K562 (cell line): Measurements from ENCODE around the gene MEOX1. TPM values are rescaled to one million over a fixed set of nuclear protein-coding genes. Genes with fewer than 3 reads are reported as not detected.

ENCODE experiments used
- ATAC-seq: fragments of 200-7000 bp; cut with Tn5 transposase; 3 replicates; pipeline ENCODE4 v1.9.1; 2020; ENCODE audit warnings: moderate library complexity
- BruUV-seq: library from RNA; stranded (reverse); fragments of 400-500 nt; replicated peaks from 2 replicates; lab custom pipeline; 2021; lab: Mats Ljungman, UMichigan
- CTCF ChIA-PET: fragments of 300-600 bp; formaldehyde crosslinking; extraction: SDS; loops from one replicate; lab custom pipeline; 2021; ENCODE audit warnings: low intra/inter-chr PET ratio; lab: Yijun Ruan, JAX
- POLR2A ChIA-PET: fragments of 300-600, 350-650 bp; sonication (Branson Sonifier 250); formaldehyde crosslinking; extraction: SDS; loops from one replicate; lab custom pipeline; 2021; ENCODE audit warnings: antibody characterized with exemption, inconsistent platforms; lab: Yijun Ruan, JAX
- DNase-seq, 4 experiments: peaks; one replicate each; pipeline versions ENCODE4 v3.0.0 to v3.0.0-alpha.2; 2011 to 2018; ENCODE audit warnings: low spot score in 3 of 4, mixed read lengths in 3 of 4; ENCODE audit errors: extremely low read depth in 1 of 4
- FAIRE-seq: peaks from 2 replicates; lab custom pipeline; 2011; peaks lifted over from hg19 to GRCh38; lab: Jason Lieb, UNC
- H2AFZ ChIP-seq: 2 replicates; pipeline ENCODE4 v1.6.0; 2011; ENCODE audit warnings: low read depth, low read length, control low read depth, inconsistent platforms
- H3K27ac ChIP-seq: fragments of 200-600 bp; 3 replicates; pipeline ENCODE4 v1.8.0; 2011; ENCODE audit warnings: low read depth, mild to moderate bottlenecking, control low read depth, inconsistent platforms, low read length, moderate library complexity, mixed read lengths; ENCODE audit errors: extremely low read depth
- H3K27me3 ChIP-seq, 2 experiments: fragments of 300-600 bp in 1 of 2; 2 replicates in 1 of 2; 3 replicates in 1 of 2; pipeline versions ENCODE4 v1.6.0 to v1.8.0; 2011; ENCODE audit warnings: inconsistent platforms in 2 of 2, low read length in 2 of 2, mild to moderate bottlenecking in 1 of 2, mixed read lengths in 1 of 2, moderate library complexity in 1 of 2; ENCODE audit not compliant: control insufficient read depth in 2 of 2, insufficient read depth in 2 of 2
- H3K36me3 ChIP-seq: fragments of 300-600 bp; 3 replicates; pipeline ENCODE4 v1.8.0; 2011; ENCODE audit warnings: mild to moderate bottlenecking, low read length, inconsistent platforms; ENCODE audit not compliant: control insufficient read depth, insufficient read depth
- H3K4me1 ChIP-seq, 2 experiments: fragments of 200-600 bp in 1 of 2; replicated peaks in 1 of 2; 2 replicates in 1 of 2; 3 replicates in 1 of 2; pipeline versions ENCODE4 v1.5.1 to v1.8.0; 2011; ENCODE audit warnings: inconsistent platforms in 2 of 2, low read length in 2 of 2, mild to moderate bottlenecking in 1 of 2, mixed read lengths in 1 of 2, moderate library complexity in 1 of 2; ENCODE audit not compliant: control insufficient read depth in 2 of 2, insufficient read depth in 2 of 2
- H3K4me2 ChIP-seq: 2 replicates; pipeline ENCODE4 v1.6.1; 2011; ENCODE audit warnings: low read length, control low read depth, inconsistent platforms, mixed read lengths; ENCODE audit not compliant: insufficient read depth
- H3K4me3 ChIP-seq: fragments of 200-600 bp; sonication (generic), shearing (Covaris generic); 2 replicates; pipeline ENCODE4 v1.5.1; 2016; ENCODE audit warnings: control low read depth, inconsistent platforms
- H3K79me2 ChIP-seq: fragments of 200-600 bp; 3 replicates; pipeline ENCODE4 v1.8.0; 2011; ENCODE audit warnings: low read length, inconsistent platforms; ENCODE audit not compliant: control insufficient read depth, insufficient read depth
- H3K9ac ChIP-seq, 2 experiments: 2 replicates each; pipeline versions ENCODE4 v1.6.0 to v1.6.1; 2011; ENCODE audit warnings: low read depth in 2 of 2, low read length in 2 of 2, control low read depth in 1 of 2, inconsistent platforms in 1 of 2, mild to moderate bottlenecking in 1 of 2, mixed read lengths in 1 of 2; ENCODE audit not compliant: insufficient read depth in 1 of 2
- H3K9me1 ChIP-seq: one replicate; pipeline ENCODE4 v1.6.0; 2011; ENCODE audit warnings: inconsistent platforms, mild to moderate bottlenecking, low read length, moderate library complexity; ENCODE audit not compliant: control insufficient read depth, insufficient read depth
- H3K9me3 ChIP-seq: replicated peaks from 2 replicates; pipeline ENCODE4 v1.5.1; 2011; ENCODE audit warnings: low read depth, low read length, inconsistent platforms; ENCODE audit not compliant: control insufficient read depth, insufficient read depth
- H4K20me1 ChIP-seq: replicated peaks from 2 replicates; pipeline ENCODE4 v1.6.1; 2011; ENCODE audit warnings: low read length, inconsistent platforms, mixed read lengths; ENCODE audit not compliant: control insufficient read depth, insufficient read depth
- ARNT ChIP-seq, 2 experiments: fragments of 450-650 bp; IDR thresholded peaks; 2 replicates each; pipeline ENCODE4 v1.6.1; 2016; ENCODE audit warnings: mild to moderate bottlenecking in 1 of 2
- DIDO1 ChIP-seq: fragments of 450-650 bp; IDR thresholded peaks from 2 replicates; pipeline ENCODE4 v1.6.1; 2016; ENCODE audit warnings: low read depth, missing biosample characterization, missing genetic modification characterization
- HDGF ChIP-seq: fragments of 450-650 bp; IDR thresholded peaks from 2 replicates; pipeline ENCODE4 v1.6.1; 2016
- POLR3A ChIP-seq: IDR thresholded peaks from 2 replicates; pipeline ENCODE4 v1.6.1; 2011; ENCODE audit warnings: borderline replicate concordance, mild to moderate bottlenecking, moderate library complexity; ENCODE audit not compliant: insufficient read length, insufficient read depth; ENCODE audit errors: extremely low read depth
- WGBS: fragments of 100-300 bp; shearing (Covaris generic); methylation state at CpG from one replicate; pipeline ENCODE4 v1.1.6; 2016; ENCODE audit warnings: low coverage, mixed read lengths; ENCODE audit not compliant: insufficient coverage; ENCODE audit errors: missing lambda C conversion rate; 5-methylcytosine and 5-hydroxymethylcytosine counted together
- in situ Hi-C: fragments of 300-500 bp; cut with MboI; formaldehyde crosslinking; loops from 4 replicates; pipeline ENCODE4 v1.15.0; 2018; ENCODE audit warnings: inconsistent platforms, mixed read lengths
- intact Hi-C: fragments of 100-400 bp; cut with micrococcal nuclease; formaldehyde crosslinking; loops from 2 replicates; pipeline ENCODE4 v1.14.2; 2022
- polyA plus RNA-seq, 8 experiments: library from polyadenylated mRNA; depleted of rRNA in 4 of 8; stranded (reverse) in 5 of 8; unstranded in 3 of 8; fragments of >200 nt; fragmentation: Nextera tagmentation in 2 of 8; fragmentation: Illumina TruSeq in 1 of 8; extraction: Ambion mirVana in 2 of 8; extraction: Trizol in 1 of 8; gene quantifications; 2 replicates each; pipeline versions ENCODE4 v1.2.1 to v1.2.3, GENCODE V29; 2011 to 2014; ENCODE audit warnings: inconsistent platforms in 1 of 8, missing spikeins in 1 of 8
- total RNA-seq, 7 experiments: library from RNA; depleted of rRNA in 6 of 7; stranded (reverse); fragments of >200 nt in 6 of 7; fragmentation: Illumina TruSeq in 2 of 7; extraction: Trizol in 2 of 7; gene quantifications; 2 replicates each; pipeline versions ENCODE4 v1.2.1 to v1.2.3, GENCODE V29; 2011 to 2021; ENCODE audit warnings: low replicate concordance in 1 of 7

Gene MEOX1
- total and polyA plus RNA-seq, 9 of the 15 experiments (the other 6 are each of a cell fraction or from before 2014, with no cell fraction given) = not detected

- Histone ChIP-seq H3K4me3 (no peak overlapping the region), H4K20me1 (no peaks in the 10 kb centered on the region; the same call in 1 of the 2 replicates), H3K9me3 (no peaks in the 10 kb centered on the region), H3K4me2 (no peak overlapping the region), H3K36me3 (no peaks in the 10 kb centered on the region), H3K27ac (no peak overlapping the region), H3K9me1 (no peaks in the 10 kb centered on the region), H3K9ac (no peak overlapping the region), H3K79me2 (no peaks in the 10 kb centered on the region), H2AFZ (no peak overlapping the region), H3K27me3 (peaks cover 10 to 42% of the 10 kb centered on the region in 2 experiments; a peak in 3 of 5 replicates), H3K4me1 (no peaks in the 10 kb centered on the region)
- ATAC-seq (no peak), FAIRE-seq (no peak), DNase-seq (no peak)
- 0% methylated on average over 6 of the region's 6 CpGs for WGBS
- TF ChIP-seq POLR3A (no peak), HDGF (no peak), ARNT (IDR thresholded peaks at IDR 0.05) (no peak), DIDO1 (tag) (no peak)
- ChIA-PET POLR2A (interaction anchor here (0.8 to 1.3 kb wide), 4 partner anchors 11 to 113 kb away, joined by 3 to 5 read pairs (median 4); no protein-coding TSS in a partner anchor), CTCF (interaction anchor here (11.2 kb wide), 1 partner anchor 70 kb away, joined by 310 read pairs; the partner anchor contains the start of gene SOST)
- no TSS peak for BruUV-seq
- in situ Hi-C loops (no loop called here), intact Hi-C loops (loop anchor here (10.0 kb wide), 1 partner anchor 153 kb away; the partner anchor contains the start of gene CD300LG)
These were observed 29.6 kb upstream of the MEOX1 start for GRCh38 chr17:43691317-43691693.
